Measurements from ENCODE around the gene INS. TPM values are rescaled to one million over a fixed set of nuclear protein-coding genes. Genes with fewer than 3 reads are reported as not detected.

Gene INS
- total and polyA plus RNA-seq, 7 donors: 0.73 to 51.7 TPM; not detected in 5

DNA sequence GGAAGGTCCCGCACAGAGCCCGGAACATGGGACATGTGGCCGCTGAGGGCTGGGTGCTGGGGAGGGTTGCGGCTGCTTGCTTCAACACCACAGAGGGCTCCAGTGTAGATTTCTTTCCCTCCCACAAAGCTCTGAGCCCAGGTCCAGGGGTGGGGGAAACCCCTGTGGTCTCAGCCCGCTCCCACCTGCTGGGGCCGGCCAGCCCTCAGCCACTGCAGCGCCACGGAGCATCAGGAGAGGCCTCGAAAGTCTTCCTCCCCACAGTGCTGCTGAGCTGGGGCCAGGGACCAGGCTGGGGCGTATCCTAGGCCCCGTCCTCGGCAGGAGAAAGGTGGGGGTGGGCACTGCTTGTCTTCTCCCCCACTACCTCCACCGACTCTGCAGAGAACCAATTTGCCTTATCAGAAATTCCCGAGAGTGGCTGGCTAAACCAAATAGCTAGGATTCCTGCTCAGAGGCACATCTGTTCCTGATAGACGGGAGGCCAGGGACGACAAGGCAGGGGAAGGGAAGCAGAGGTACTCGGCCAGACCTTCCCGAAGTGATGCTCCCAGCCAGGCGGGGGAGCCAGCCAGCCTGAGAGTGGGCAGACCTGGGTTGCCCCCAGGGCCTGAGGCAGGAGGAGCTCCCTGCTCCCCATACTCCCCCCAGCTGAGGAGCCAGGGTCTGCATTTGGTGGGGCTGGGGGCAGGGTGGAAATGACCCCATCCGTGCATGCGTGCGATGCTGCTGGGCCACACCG is 40.5 kb downstream of the INS start:
- H3K27ac ChIP-seq: no peak overlapping the region
- no peaks in the 10 kb centered on the region for H3K36me3 ChIP-seq
- H3K9me3 ChIP-seq: peaks cover 0 to 6% (median 2%) of the 10 kb centered on the region in 4 donors
- no peak for DNase-seq
- WGBS, 2 donors: 53 to 80% methylated on average over 23 of the region's 23 CpGs
- peaks cover 0 to 47% (median 19%) of the 10 kb centered on the region in 3 donors for H3K27me3 ChIP-seq
- no peak for TF ChIP-seq EP300 (IDR thresholded peaks at IDR 0.05)
- TF ChIP-seq CTCF (IDR thresholded peaks at IDR 0.05): no peak
- TF ChIP-seq POLR2A (IDR thresholded peaks at IDR 0.05): no peak
- no peak for TF ChIP-seq POLR2AphosphoS5 (IDR thresholded peaks at IDR 0.05)
- H3K4me1 ChIP-seq: no peaks in the 10 kb centered on the region
- intact Hi-C loops (cut with DNase I): no loop called here
- H3K4me3 ChIP-seq: no peak overlapping the region

- 75 to 87% methylated on average over 4 of the region's 4 CpGs for WGBS, 2 donors
- H3K27ac ChIP-seq: no peak overlapping the region
- H3K27me3 ChIP-seq: peaks cover 0 to 37% (median 19%) of the 10 kb centered on the region in 3 donors
- DNase-seq: no peak
- intact Hi-C loops (cut with DNase I): no loop called here
- H3K4me1 ChIP-seq: no peaks in the 10 kb centered on the region
- peaks cover 0 to 6% (median 2%) of the 10 kb centered on the region in 4 donors for H3K9me3 ChIP-seq
- no peaks in the 10 kb centered on the region for H3K36me3 ChIP-seq
- TF ChIP-seq EP300 (IDR thresholded peaks at IDR 0.05) (no peak), POLR2AphosphoS5 (IDR thresholded peaks at IDR 0.05) (no peak), POLR2A (IDR thresholded peaks at IDR 0.05) (no peak), CTCF (IDR thresholded peaks at IDR 0.05) (no peak)
- no peak overlapping the region for H3K4me3 ChIP-seq
Measured at GRCh38 chr11:2118677-2119076, 42.3 kb downstream of the INS start.

DNA sequence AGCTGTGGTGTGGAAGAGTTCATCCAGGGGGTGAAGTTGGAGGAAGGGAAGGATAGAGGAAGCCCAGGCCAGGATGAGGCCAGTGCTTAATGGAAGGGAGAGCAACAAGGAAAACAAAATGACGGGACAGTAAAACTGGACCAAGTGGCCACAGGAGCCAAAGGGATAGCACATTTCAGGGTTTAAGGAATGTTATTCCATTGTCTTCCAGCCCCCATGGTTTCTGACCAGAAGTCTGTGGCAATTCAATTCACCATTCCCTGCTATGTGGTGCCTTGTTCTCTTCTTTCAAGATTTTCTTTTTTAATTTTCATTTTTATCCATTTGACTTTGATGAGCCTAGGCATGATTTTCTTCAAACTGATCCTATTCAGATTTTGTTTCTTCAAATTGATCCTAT is 44.3 kb downstream of the INS start:
- intact Hi-C loops (cut with DNase I): no loop called here
- Histone ChIP-seq H3K4me1 (no peaks in the 10 kb centered on the region), H3K27me3 (peaks cover 0 to 19% (median 10%) of the 10 kb centered on the region in 3 donors), H3K9me3 (peaks cover 0 to 6% (median 2%) of the 10 kb centered on the region in 4 donors), H3K4me3 (no peak overlapping the region), H3K36me3 (no peaks in the 10 kb centered on the region), H3K27ac (no peak overlapping the region)
- no peak for DNase-seq
- 88 to 94% methylated on average over 1 of the region's 1 CpG for WGBS, 2 donors
- TF ChIP-seq CTCF (IDR thresholded peaks at IDR 0.05): no peak

DNA sequence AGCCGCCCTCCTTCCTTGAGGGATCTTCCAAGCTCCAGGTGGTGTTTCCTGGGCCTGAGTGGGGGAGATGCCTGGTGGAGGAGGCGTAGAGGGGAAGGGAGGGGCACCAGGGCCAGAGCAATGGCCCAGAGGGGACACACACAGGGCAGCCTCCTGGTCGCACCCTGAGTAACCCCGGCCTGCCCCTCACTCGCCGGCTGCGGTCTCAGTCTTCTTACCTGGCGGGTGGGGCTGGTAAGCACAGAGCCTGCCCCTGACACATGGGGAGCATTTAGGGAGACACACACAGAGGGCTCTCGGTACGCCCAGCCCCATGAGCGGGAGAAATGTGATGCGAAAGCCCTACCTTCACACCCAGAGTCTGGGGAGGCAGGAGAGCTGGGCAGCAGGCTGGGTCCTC is 45.7 kb downstream of the INS start:
- intact Hi-C loops (cut with DNase I): no loop called here
- WGBS, 2 donors: 94 to 96% methylated on average over 12 of the region's 12 CpGs
- Histone ChIP-seq H3K27me3 (peaks cover 0 to 6% (median 0%) of the 10 kb centered on the region in 3 donors), H3K4me1 (no peaks in the 10 kb centered on the region), H3K9me3 (peaks cover 0 to 6% (median 2%) of the 10 kb centered on the region in 4 donors), H3K36me3 (no peaks in the 10 kb centered on the region), H3K27ac (no peak overlapping the region), H3K4me3 (no peak overlapping the region)
- no peak for DNase-seq
- TF ChIP-seq POLR2AphosphoS5 (IDR thresholded peaks at IDR 0.05): no peak
- no peak for TF ChIP-seq CTCF (IDR thresholded peaks at IDR 0.05)
- TF ChIP-seq EP300 (IDR thresholded peaks at IDR 0.05): no peak
- no peak for TF ChIP-seq POLR2A (IDR thresholded peaks at IDR 0.05)
